HCT116 (cell line): ENCODE measurements around the gene GPR155. TPM values are rescaled to one million over a fixed set of nuclear protein-coding genes. Genes with fewer than 3 reads are reported as not detected.

Source experiments
- ATAC-seq: fragments of 200-7000 bp; cut with Tn5 transposase; 2 replicates; pipeline ENCODE4 v1.9.1; 2020; ENCODE audit warnings: mild to moderate bottlenecking, moderate library complexity
- BruUV-seq: library from RNA; stranded (reverse); fragments of 400-500 nt; replicated peaks from 2 replicates; lab custom pipeline; 2021; lab: Mats Ljungman, UMichigan
- CTCF ChIA-PET: fragments of 300-600 bp; sonication (Branson Sonifier 250); formaldehyde crosslinking; loops from one replicate; lab custom pipeline; 2021; ENCODE audit warnings: antibody characterized with exemption; lab: Charles Lee
- POLR2A ChIA-PET: fragments of 300-600, 350-600 bp; sonication (Branson Sonifier 250); formaldehyde crosslinking; loops from one replicate; lab custom pipeline; 2021; ENCODE audit warnings: antibody characterized with exemption; lab: Charles Lee
- RAD21 ChIA-PET, 2 experiments: fragments of 300-600 bp; sonication (Branson Sonifier 250); formaldehyde crosslinking; loops; one replicate each; lab custom pipeline; 2023; ENCODE audit warnings: low total read pairs in 2 of 2; ENCODE audit not compliant: uncharacterized antibody in 2 of 2, unreplicated experiment in 2 of 2, low non-redundant PET in 1 of 2; lab: Charles Lee
- DNase-seq: peaks from one replicate; pipeline ENCODE4 v3.0.0-alpha.2; 2010; ENCODE audit warnings: low read depth, low spot score
- H2AFZ ChIP-seq: fragments of 200-600 bp; shearing (Covaris generic), sonication (generic); 2 replicates; pipeline ENCODE4 v1.6.1; 2017; ENCODE audit warnings: low read depth, mixed run types, mixed read lengths, antibody characterized with exemption, low read length; ENCODE audit not compliant: poor library complexity, severe bottlenecking
- H3K27ac ChIP-seq: 2 replicates; pipeline ENCODE4 v1.5.1; 2012; ENCODE audit warnings: low read depth, low read length
- H3K27me3 ChIP-seq: fragments of 200-600 bp; sonication (generic); 2 replicates; pipeline ENCODE4 v1.6.1; 2016; ENCODE audit warnings: mixed run types, low read length, mixed read lengths; ENCODE audit not compliant: insufficient read depth
- H3K36me3 ChIP-seq, 2 experiments: fragments of 200-500 bp in 1 of 2; fragments of 200-600 bp in 1 of 2; sonication (Bioruptor generic) in 1 of 2; sonication (generic) in 1 of 2; 2 replicates each; pipeline versions ENCODE4 v1.5.1 to v1.6.1; 2014 to 2016; ENCODE audit warnings: low read length in 2 of 2, inconsistent platforms in 1 of 2, mixed read lengths in 1 of 2, mixed run types in 1 of 2; ENCODE audit not compliant: insufficient read depth in 2 of 2, control insufficient read depth in 1 of 2
- H3K4me1 ChIP-seq, 2 experiments: fragments of 200-600 bp in 1 of 2; sonication (generic) in 1 of 2; 2 replicates each; pipeline versions ENCODE4 v1.5.1 to v1.6.1; 2012 to 2017; ENCODE audit warnings: low read length in 2 of 2, inconsistent platforms in 1 of 2, mild to moderate bottlenecking in 1 of 2, mixed read lengths in 1 of 2, mixed run types in 1 of 2, moderate library complexity in 1 of 2; ENCODE audit not compliant: insufficient read depth in 2 of 2, control insufficient read depth in 1 of 2
- H3K4me2 ChIP-seq: fragments of 200-600 bp; sonication (generic); 2 replicates; pipeline ENCODE4 v1.6.1; 2017; ENCODE audit warnings: mixed run types, low read length, mixed read lengths
- H3K4me3 ChIP-seq, 2 experiments: fragments of 200-600 bp in 1 of 2; sonication (generic) in 1 of 2; replicated peaks in 1 of 2; 2 replicates each; pipeline ENCODE4 v1.5.1; 2011 to 2016; ENCODE audit warnings: low read length in 2 of 2, control low read depth in 1 of 2, low read depth in 1 of 2, mild to moderate bottlenecking in 1 of 2, mixed read lengths in 1 of 2, mixed run types in 1 of 2
- H3K79me2 ChIP-seq: fragments of 200-600 bp; sonication (generic); 2 replicates; pipeline ENCODE4 v1.6.1; 2017; ENCODE audit warnings: mild to moderate bottlenecking, mixed run types, low read length, moderate library complexity, mixed read lengths; ENCODE audit not compliant: insufficient read depth
- H3K9ac ChIP-seq: fragments of 200-600 bp; sonication (generic); 2 replicates; pipeline ENCODE4 v1.6.1; 2016; ENCODE audit warnings: low read length, mixed read lengths
- H3K9me2 ChIP-seq: fragments of 200-600 bp; sonication (generic), shearing (Covaris generic); 2 replicates; pipeline ENCODE4 v1.6.1; 2017; ENCODE audit warnings: mixed run types, mild to moderate bottlenecking, moderate library complexity; ENCODE audit not compliant: insufficient read depth
- H3K9me3 ChIP-seq, 2 experiments: fragments of 200-500 bp in 1 of 2; fragments of 200-600 bp in 1 of 2; sonication (Bioruptor generic) in 1 of 2; sonication (generic) in 1 of 2; 2 replicates each; pipeline ENCODE4 v1.6.1; 2014 to 2017; ENCODE audit warnings: low read length in 2 of 2, mixed read lengths in 2 of 2, inconsistent platforms in 1 of 2, low read depth in 1 of 2, mild to moderate bottlenecking in 1 of 2, mixed run types in 1 of 2, moderate library complexity in 1 of 2; ENCODE audit not compliant: control insufficient read depth in 1 of 2, insufficient read depth in 1 of 2
- H4K20me1 ChIP-seq: fragments of 200-600 bp; sonication (generic), shearing (Covaris generic); 2 replicates; pipeline ENCODE4 v1.6.1; 2017; ENCODE audit warnings: mixed run types, mild to moderate bottlenecking, moderate library complexity; ENCODE audit not compliant: insufficient read depth
- CEBPB ChIP-seq: IDR thresholded peaks from 2 replicates; pipeline ENCODE4 v1.6.1; 2012; ENCODE audit warnings: low read depth
- CTCF ChIP-seq, 3 experiments: fragments of 200-600 bp in 1 of 3; sonication (generic) in 1 of 3; IDR thresholded peaks in 2 of 3; conservative IDR thresholded peaks in 1 of 3; 2 replicates each; pipeline ENCODE4 v1.5.1; 2012 to 2017; ENCODE audit warnings: low read depth in 2 of 3, low read length in 2 of 3, antibody characterized with exemption in 1 of 3, borderline replicate concordance in 1 of 3, control low read depth in 1 of 3, mild to moderate bottlenecking in 1 of 3, mixed read lengths in 1 of 3, mixed run types in 1 of 3, moderate library complexity in 1 of 3; ENCODE audit not compliant: insufficient read depth in 1 of 3
- ELF1 ChIP-seq: IDR thresholded peaks from 2 replicates; pipeline ENCODE4 v1.6.1; 2012; ENCODE audit warnings: low read depth, borderline replicate concordance
- EZH2 ChIP-seq: fragments of 200-600 bp; sonication (generic); IDR thresholded peaks from 2 replicates; pipeline ENCODE4 v1.6.1; 2017; ENCODE audit warnings: antibody characterized with exemption, mixed run types
- EZH2phosphoT487 ChIP-seq: fragments of 200-600 bp; IDR thresholded peaks from 2 replicates; pipeline ENCODE4 v1.6.1; 2018; ENCODE audit warnings: antibody characterized with exemption, borderline replicate concordance
- FOSL1 ChIP-seq: IDR thresholded peaks from 2 replicates; pipeline ENCODE4 v1.6.1; 2012; ENCODE audit warnings: low read depth
- JUND ChIP-seq: IDR thresholded peaks from 2 replicates; pipeline ENCODE4 v1.6.1; 2012
- MAX ChIP-seq: IDR thresholded peaks from 2 replicates; pipeline ENCODE4 v1.6.1; 2012
- POLR2A ChIP-seq: IDR thresholded peaks from 2 replicates; pipeline ENCODE4 v1.7.0; 2011; ENCODE audit warnings: borderline replicate concordance; ENCODE audit not compliant: insufficient read depth, insufficient read length; ENCODE audit errors: extremely low read depth
- POLR2AphosphoS5 ChIP-seq: IDR thresholded peaks from 2 replicates; pipeline ENCODE4 v1.6.1; 2011; ENCODE audit warnings: mild to moderate bottlenecking, low read depth, low read length, moderate library complexity
- RAD21 ChIP-seq: IDR thresholded peaks from 2 replicates; pipeline ENCODE4 v1.6.1; 2012; ENCODE audit warnings: low read depth, mild to moderate bottlenecking
- SIN3A ChIP-seq: IDR thresholded peaks from 2 replicates; pipeline ENCODE4 v1.6.1; 2012; ENCODE audit warnings: low read depth
- SP1 ChIP-seq: IDR thresholded peaks from 2 replicates; pipeline ENCODE4 v1.6.1; 2012; ENCODE audit warnings: low read depth
- SRF ChIP-seq: IDR thresholded peaks from 2 replicates; pipeline ENCODE4 v1.6.1; 2012; ENCODE audit warnings: low read depth
- TCF7L2 ChIP-seq: IDR thresholded peaks from 2 replicates; pipeline ENCODE4 v1.7.0; 2011; ENCODE audit warnings: borderline replicate concordance, inconsistent platforms; ENCODE audit not compliant: insufficient read depth, insufficient read length; ENCODE audit errors: extremely low read depth
- YY1 ChIP-seq: IDR thresholded peaks from 2 replicates; pipeline ENCODE4 v1.6.1; 2011; ENCODE audit warnings: low read length, low read depth, moderate library complexity, mild to moderate bottlenecking; ENCODE audit not compliant: insufficient replicate concordance; ENCODE audit errors: extremely low read depth
- ZBTB33 ChIP-seq: IDR thresholded peaks from 2 replicates; pipeline ENCODE4 v1.6.1; 2011; ENCODE audit warnings: mild to moderate bottlenecking, low read length, moderate library complexity; ENCODE audit not compliant: insufficient replicate concordance; ENCODE audit errors: extremely low read depth
- ZFX ChIP-seq: fragments of 450-650 bp; IDR thresholded peaks from 2 replicates; pipeline ENCODE4 v1.6.1; 2017
- intact Hi-C: fragments of 100-400 bp; cut with micrococcal nuclease; formaldehyde crosslinking; loops from 2 replicates; pipeline ENCODE4 v1.10.0; 2022
- total RNA-seq: library from RNA; stranded (reverse); gene quantifications from one replicate; pipeline ENCODE4 v1.2.1, GENCODE V29; 2021; ENCODE audit not compliant: unreplicated experiment
- TF ChIP-seq, protein P1 (sequence below): IDR thresholded peaks from 2 replicates; pipeline ENCODE4 v1.6.1; 2012; ENCODE audit warnings: low read depth
- TF ChIP-seq, protein P2 (sequence below): IDR thresholded peaks from 2 replicates; pipeline ENCODE4 v1.6.1; 2012

The GPR155 gene
- total RNA-seq, 1 experiment from 2014 or later, result 3.8 TPM

- peaks cover 7 to 11% of the 10 kb centered on the region in 2 experiments; a peak in 3 of 4 replicates for H3K4me1 ChIP-seq
- ChIA-PET CTCF (no interaction called here), POLR2A (no interaction called here), RAD21 (no interaction called here)
- H3K36me3 ChIP-seq, result no peaks in the 10 kb centered on the region
- no peak overlapping the region for H3K4me3 ChIP-seq
- DNase-seq, result no peak
- H3K9me3 ChIP-seq, result no peaks in the 10 kb centered on the region
- H4K20me1 ChIP-seq, result no peaks in the 10 kb centered on the region
- H3K9me2 ChIP-seq, result no peaks in the 10 kb centered on the region
- peaks cover 22% of the 10 kb centered on the region for H3K79me2 ChIP-seq
- no peak for TF ChIP-seq YY1
- TF ChIP-seq RAD21, result no peak
- no peak for TF ChIP-seq SRF
- no peak for TF ChIP-seq ZFX
- TF ChIP-seq, protein P1, sequence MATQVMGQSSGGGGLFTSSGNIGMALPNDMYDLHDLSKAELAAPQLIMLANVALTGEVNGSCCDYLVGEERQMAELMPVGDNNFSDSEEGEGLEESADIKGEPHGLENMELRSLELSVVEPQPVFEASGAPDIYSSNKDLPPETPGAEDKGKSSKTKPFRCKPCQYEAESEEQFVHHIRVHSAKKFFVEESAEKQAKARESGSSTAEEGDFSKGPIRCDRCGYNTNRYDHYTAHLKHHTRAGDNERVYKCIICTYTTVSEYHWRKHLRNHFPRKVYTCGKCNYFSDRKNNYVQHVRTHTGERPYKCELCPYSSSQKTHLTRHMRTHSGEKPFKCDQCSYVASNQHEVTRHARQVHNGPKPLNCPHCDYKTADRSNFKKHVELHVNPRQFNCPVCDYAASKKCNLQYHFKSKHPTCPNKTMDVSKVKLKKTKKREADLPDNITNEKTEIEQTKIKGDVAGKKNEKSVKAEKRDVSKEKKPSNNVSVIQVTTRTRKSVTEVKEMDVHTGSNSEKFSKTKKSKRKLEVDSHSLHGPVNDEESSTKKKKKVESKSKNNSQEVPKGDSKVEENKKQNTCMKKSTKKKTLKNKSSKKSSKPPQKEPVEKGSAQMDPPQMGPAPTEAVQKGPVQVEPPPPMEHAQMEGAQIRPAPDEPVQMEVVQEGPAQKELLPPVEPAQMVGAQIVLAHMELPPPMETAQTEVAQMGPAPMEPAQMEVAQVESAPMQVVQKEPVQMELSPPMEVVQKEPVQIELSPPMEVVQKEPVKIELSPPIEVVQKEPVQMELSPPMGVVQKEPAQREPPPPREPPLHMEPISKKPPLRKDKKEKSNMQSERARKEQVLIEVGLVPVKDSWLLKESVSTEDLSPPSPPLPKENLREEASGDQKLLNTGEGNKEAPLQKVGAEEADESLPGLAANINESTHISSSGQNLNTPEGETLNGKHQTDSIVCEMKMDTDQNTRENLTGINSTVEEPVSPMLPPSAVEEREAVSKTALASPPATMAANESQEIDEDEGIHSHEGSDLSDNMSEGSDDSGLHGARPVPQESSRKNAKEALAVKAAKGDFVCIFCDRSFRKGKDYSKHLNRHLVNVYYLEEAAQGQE, result no peak
- no peak for TF ChIP-seq ZBTB33
- TF ChIP-seq POLR2A, result no peak
- no peak for TF ChIP-seq JUND
- TF ChIP-seq EZH2phosphoT487, result no peak
- no peak for TF ChIP-seq POLR2AphosphoS5
- TF ChIP-seq SIN3A, result no peak
- TF ChIP-seq CTCF (IDR thresholded peaks at IDR 0.05 in 2 of 3, conservative IDR thresholded peaks at IDR 0.05 in 1 of 3; ENCODE audit: borderline replicate concordance in 1 of 3, insufficient read depth in 1 of 3, low read depth in 2 of 3, low read length in 2 of 3), result no peak
- no peak for TF ChIP-seq TCF7L2
- no peak for TF ChIP-seq ELF1
- no peak for TF ChIP-seq EZH2
- TF ChIP-seq, protein P2, sequence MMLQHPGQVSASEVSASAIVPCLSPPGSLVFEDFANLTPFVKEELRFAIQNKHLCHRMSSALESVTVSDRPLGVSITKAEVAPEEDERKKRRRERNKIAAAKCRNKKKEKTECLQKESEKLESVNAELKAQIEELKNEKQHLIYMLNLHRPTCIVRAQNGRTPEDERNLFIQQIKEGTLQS, result no peak
- TF ChIP-seq FOSL1, result no peak
- TF ChIP-seq SP1, result no peak
- no peak for TF ChIP-seq CEBPB
- no peak for TF ChIP-seq MAX
- TF ChIP-seq, all 23 proteins: peak for 0
- no peak overlapping the region for H3K27ac ChIP-seq
- no peak for ATAC-seq
- H3K4me2 ChIP-seq, result no peak overlapping the region
- BruUV-seq, result no TSS peak
- intact Hi-C loops, result no loop called here
- no peak overlapping the region for H2AFZ ChIP-seq
- no peak overlapping the region for H3K9ac ChIP-seq
- H3K27me3 ChIP-seq, result no peaks in the 10 kb centered on the region
Observed at GRCh38 chr2:174397773-174398172, 89.1 kb downstream of the GPR155 start.
